Astrocyte of the cerebellum (primary cell): Measurements from ENCODE around the gene CLIC1.

Experiments used
- DNase-seq: peaks from one replicate; pipeline ENCODE4 v3.0.0-alpha.2; 2011; ENCODE audit warnings: low read depth
- H3K4me3 ChIP-seq: 2 replicates; pipeline ENCODE4 v1.5.1; 2011; ENCODE audit warnings: mild to moderate bottlenecking, low read depth, low read length, moderate library complexity
- CTCF ChIP-seq: IDR thresholded peaks from 2 replicates; pipeline ENCODE4 v1.5.1; 2012; ENCODE audit warnings: low read length, low read depth, moderate library complexity, mild to moderate bottlenecking; ENCODE audit errors: missing control alignments
- in situ Hi-C: cut with HindIII; loops from 2 replicates; pipeline ENCODE4 v1.10.0; 2017; ENCODE audit warnings: low sequenced_read_pairs

The CLIC1 gene

GRCh38 chr6:31723245-31723979 is 12.9 kb downstream of the CLIC1 start, which contains the start of gene MPIG6B:
Gene MPIG6B, plus strand, starts transcription at chr6:31723373. Its CDS starts 11 bp downstream, at chr6:31723384.
- DNase-seq, result no peak
- in situ Hi-C loops, result no loop called here
- H3K4me3 ChIP-seq, result no peak within 1 kb of the TSS
- no peak for TF ChIP-seq CTCF

- H3K4me3 ChIP-seq, result no peak overlapping the region
- TF ChIP-seq CTCF, result no peak
- DNase-seq, result no peak
- in situ Hi-C loops, result no loop called here
These were observed 14.2 kb downstream of the CLIC1 start for GRCh38 chr6:31722173-31722572.

- DNase-seq, result no peak
- no peak for TF ChIP-seq CTCF
- H3K4me3 ChIP-seq, result no peak within 1 kb of the TSS
- in situ Hi-C loops, result no loop called here
These were observed 14.8 kb downstream of the CLIC1 start, which contains the start of gene LY6G6C for GRCh38 chr6:31721351-31722020. Gene LY6G6C, minus strand, starts transcription at chr6:31721746. Its CDS starts 67 bp downstream, at chr6:31721679.

GRCh38 chr6:31720196-31720770 is 16.0 kb downstream of the CLIC1 start:
- in situ Hi-C loops, result no loop called here
- DNase-seq, result no peak
- no peak overlapping the region for H3K4me3 ChIP-seq
- TF ChIP-seq CTCF, result no peak

GRCh38 chr6:31719001-31719400 is 17.3 kb downstream of the CLIC1 start:
- in situ Hi-C loops, result no loop called here
- DNase-seq, result no peak
- no peak overlapping the region for H3K4me3 ChIP-seq
- no peak for TF ChIP-seq CTCF

- no peak for DNase-seq
- in situ Hi-C loops, result no loop called here
- no peak for TF ChIP-seq CTCF
- H3K4me3 ChIP-seq, result no peak overlapping the region
These were observed 18.1 kb downstream of the CLIC1 start for GRCh38 chr6:31718265-31718664.
